ENCODE results near the gene GDI1.

GDI1 gene

GRCh38 chrX:154409222-154409871 is 27.6 kb upstream of the GDI1 start, which contains the start of gene DNASE1L1:
TSS of gene DNASE1L1 (minus strand) at chrX:154409254. CDS start at chrX:154405568, 3,686 bp downstream.
- DNase-seq (ENCODE audit: low read depth), result no peak

GRCh38 chrX:154411981-154412340 is 25.0 kb upstream of the GDI1 start:
- DNase-seq (ENCODE audit: low read depth), result no peak

GRCh38 chrX:154412468-154412867 is 24.5 kb upstream of the GDI1 start:
- DNase-seq (ENCODE audit: low read depth), result no peak

DNA sequence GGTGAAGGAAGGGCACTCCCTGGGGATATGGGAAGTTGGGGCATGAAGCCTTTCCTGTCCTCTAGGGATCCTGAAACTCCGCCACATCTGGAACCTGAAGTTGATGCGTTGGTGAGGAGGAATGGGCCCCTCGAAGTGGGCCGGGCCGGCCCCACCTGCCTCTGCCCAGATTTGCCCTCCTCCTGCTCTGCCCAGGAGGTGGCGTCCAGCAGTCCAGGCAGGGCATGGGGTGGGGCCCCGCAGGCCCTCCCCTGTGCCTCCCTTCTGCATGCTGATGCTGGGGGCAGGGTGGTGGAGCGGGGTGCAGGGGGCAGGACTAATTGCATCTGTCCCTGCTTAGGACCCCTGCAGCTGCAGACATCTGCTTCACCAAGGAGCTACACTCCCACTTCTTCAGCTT is 23.8 kb upstream of the GDI1 start:
- no peak for DNase-seq (ENCODE audit: low read depth)

DNA sequence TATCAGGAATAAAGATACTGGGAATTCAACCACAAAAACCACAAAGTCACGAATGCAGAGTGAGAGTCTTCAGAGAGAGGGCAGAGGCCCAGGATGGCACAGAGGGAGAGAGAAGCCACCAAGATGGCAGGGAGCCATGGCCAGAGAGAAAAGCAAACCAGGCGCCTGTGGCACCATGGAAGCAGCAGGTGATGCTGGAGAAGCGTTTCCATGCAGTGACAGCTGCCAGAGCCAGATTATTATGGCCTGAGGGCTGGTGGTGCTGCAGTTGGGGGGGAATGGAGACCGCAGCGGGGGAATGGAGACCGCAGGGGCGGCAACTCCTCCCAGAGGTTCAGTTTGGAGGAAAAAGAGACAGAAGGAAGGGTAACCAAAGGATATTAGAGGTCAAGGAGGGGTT is 19.8 kb upstream of the GDI1 start:
- DNase-seq (ENCODE audit: low read depth), result no peak

GRCh38 chrX:154419189-154419588 is 17.8 kb upstream of the GDI1 start:
- DNase-seq (ENCODE audit: low read depth), result no peak

DNA sequence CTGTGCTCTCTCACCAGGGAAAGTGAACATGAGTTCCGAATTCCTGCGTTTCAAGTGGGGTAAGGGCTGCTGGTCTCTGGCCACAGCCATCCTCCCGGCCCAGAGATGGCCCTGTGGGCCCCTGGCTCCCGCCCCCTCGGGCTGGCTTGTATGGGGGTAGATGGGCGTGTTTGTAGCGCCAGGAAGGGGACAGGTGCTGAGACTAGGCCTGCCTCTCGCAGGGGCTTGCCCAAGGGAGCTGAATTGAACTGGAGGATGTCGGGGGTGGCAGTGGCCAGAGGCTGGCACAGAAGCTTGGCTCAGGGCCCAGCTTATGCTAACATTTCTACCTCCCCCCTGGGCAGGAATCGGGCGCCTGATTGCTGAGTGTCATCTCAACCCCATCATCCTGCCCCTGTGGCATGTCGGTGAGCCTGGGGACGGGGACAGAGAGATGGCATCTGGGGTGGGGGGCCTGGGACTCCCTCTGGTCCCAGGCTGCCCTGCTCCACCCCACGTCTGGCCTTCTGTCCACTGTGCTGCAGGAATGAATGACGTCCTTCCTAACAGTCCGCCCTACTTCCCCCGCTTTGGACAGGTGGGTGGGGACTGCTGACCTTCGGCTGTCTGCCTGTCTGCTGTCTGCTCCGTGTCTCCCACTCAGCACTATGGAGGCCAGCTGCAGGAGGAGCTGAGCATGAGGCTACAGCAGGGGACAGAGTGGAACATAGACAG is 17.1 kb upstream of the GDI1 start:
- DNase-seq (ENCODE audit: low read depth), result no peak

GRCh38 chrX:154420402-154420756 is 16.6 kb upstream of the GDI1 start:
- DNase-seq (ENCODE audit: low read depth), result no peak

GRCh38 chrX:154426916-154427770 is 9.8 kb upstream of the GDI1 start:
- no peak for DNase-seq (ENCODE audit: low read depth)

DNA sequence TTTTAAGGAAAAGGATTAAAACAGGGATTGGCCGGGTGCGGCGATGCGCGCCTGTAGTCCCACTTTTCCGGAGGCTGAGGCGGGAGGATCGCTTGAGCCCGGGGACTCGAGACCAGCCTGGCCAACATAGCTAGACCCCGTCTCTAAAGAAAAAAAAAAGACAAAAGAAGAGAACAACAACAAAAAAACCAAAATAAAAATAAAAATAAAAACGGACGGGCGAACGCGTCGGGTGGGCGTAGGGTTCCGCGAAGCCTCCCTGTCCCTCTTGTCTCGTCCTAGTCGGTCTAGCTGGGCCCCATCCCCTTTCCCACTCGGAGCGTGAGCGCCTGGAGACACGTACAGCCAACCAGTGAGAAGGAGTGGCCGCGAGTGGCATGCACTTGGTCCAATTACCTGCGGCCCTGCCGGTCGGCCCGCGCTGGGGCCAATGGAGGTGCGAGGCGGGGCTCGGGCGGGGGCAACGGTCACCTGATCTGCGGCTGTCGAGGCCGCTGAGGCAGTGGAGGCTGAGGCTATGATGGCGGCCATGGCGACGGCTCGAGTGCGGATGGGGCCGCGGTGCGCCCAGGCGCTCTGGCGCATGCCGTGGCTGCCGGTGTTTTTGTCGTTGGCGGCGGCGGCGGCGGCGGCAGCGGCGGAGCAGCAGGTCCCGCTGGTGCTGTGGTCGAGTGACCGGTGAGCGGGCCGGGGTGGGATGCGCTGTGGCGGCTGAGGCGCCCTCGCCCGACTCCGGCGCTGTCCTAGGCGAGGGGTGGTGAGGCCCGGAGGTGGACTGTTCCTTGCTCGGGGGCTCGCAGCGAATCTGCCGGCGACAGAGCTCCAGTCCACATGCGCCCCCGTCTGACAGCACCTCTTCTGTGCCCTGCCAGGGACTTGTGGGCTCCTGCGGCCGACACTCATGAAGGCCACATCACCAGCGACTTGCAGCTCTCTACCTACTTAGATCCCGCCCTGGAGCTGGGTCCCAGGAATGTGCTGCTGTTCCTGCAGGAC is 8.5 kb upstream of the GDI1 start, which contains the start of gene ATP6AP1:
ATP6AP1 (plus strand) TSS at position 502 of the 996 bp plus-strand sequence; CDS start at position 518, 16 bp downstream.
- peak; percentile 81 for DNase-seq (ENCODE audit: low read depth)

- no peak for DNase-seq (ENCODE audit: low read depth)
These were observed 7.2 kb upstream of the GDI1 start for GRCh38 chrX:154429711-154430110.

DNA sequence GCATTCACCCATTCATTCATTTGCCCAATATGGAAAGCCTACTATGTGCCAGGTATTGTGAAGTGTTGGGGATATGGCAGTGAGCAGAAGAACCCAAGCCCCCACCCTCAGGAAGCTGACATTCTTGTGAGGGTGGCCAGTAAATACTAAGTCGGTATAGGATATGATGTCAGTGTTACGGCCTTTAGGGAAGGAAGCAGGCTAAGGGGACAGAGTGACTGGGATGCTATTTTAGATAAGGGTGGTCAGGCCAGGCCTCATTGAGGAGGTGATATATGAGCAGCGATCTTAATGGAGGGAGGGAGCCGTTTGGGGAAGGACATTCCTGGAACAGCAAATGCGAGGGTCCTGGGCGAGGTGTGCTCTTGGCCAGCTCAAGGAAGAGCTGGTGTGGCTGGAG is 6.5 kb upstream of the GDI1 start:
- DNase-seq (ENCODE audit: low read depth), result no peak

DNA sequence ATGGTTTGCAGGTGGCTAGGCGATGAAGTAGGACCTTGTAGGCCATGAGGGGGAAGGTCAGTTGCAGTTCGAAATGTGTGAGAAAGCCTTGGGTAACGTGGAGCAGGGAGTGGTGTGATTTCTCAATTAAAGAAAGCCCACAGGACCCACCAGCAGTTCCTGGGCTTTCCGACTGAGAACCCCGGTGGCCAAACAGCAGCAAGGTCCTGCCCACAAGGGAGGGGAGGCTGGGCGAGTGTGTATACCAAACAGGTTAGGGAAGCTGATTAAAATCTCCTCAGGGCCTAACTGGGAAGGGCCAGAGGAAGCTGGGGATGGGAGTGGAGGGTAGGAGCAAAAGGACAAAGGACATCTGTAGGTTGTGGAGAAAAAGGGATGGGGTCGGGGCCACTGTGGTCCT is 6.0 kb upstream of the GDI1 start:
- no peak for DNase-seq (ENCODE audit: low read depth)

DNA sequence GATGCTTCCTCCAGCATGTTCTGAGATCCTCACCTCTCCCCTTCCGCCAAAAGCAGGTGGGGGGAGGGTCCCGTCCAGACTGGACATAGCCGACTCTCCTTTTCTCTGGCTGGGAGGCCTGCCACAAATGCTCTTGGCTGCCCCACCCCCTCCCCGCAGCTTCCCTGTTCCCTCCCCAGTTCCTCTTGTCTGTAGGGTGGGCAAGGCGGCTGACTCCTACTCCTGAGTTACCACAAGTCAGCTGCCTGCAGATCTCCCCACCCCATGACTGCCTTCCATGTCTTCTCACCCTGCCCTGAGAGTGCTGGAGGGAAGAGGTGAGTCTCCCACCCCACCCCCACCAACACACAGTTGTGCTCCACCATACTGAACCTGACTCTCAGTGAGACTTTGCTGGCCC is 5.6 kb upstream of the GDI1 start:
- no peak for DNase-seq (ENCODE audit: low read depth)

DNA sequence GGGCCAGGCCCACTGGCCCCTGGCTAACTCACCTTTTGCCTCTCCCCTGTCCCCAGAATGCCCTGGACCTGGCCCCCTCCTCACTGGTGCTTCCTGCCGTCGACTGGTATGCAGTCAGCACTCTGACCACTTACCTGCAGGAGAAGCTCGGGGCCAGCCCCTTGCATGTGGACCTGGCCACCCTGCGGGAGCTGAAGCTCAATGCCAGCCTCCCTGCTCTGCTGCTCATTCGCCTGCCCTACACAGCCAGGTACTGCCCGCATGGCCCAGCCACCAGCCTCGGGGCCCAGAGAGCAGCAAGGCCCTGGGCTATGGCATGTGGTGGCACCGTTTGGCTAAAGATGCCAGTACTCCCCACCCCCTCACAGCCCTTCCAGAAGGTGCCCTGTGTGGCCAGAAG is 4.7 kb upstream of the GDI1 start:
- DNase-seq (ENCODE audit: low read depth), result no peak

- DNase-seq (ENCODE audit: low read depth), result no peak
These were observed 3.3 kb upstream of the GDI1 start for GRCh38 chrX:154433605-154434004.

GRCh38 chrX:154434394-154435168 is 2.4 kb upstream of the GDI1 start:
- DNase-seq (ENCODE audit: low read depth), result no peak

- DNase-seq (ENCODE audit: low read depth), result no peak
These were observed 1.7 kb upstream of the GDI1 start for GRCh38 chrX:154435171-154435733.

GRCh38 chrX:154436374-154436982 is 476 bp upstream of the GDI1 start:
- peak; percentile 45 for DNase-seq (ENCODE audit: low read depth)

Data from activated T-helper 1 cell treated with Interleukin-2 at 50 U/mL for 16 hours (primary cell).